Stimulated activated effector memory CD8-positive, alpha-beta T cell treated with anti-CD3 and anti-CD28 coated beads, Interleukin-12 subunit alpha, Interleukin-12 subunit beta, amount 100 ng/mL, for 72 hours (primary cell): ENCODE data around the gene TIAM1.
"Not testable (repeated sequence)": the region's sequence is repeated elsewhere in the genome, so short reads cannot be mapped to it uniquely, and the experiment has no call there.

Experiments
- ATAC-seq: fragments of 150-1000 bp; cut with Tn5 transposase; 2 replicates; pipeline ENCODE4 v1.10.0; 2021
- DNase-seq, 2 donors: peaks; one replicate each; pipeline ENCODE4 v3.0.0; 2021 to 2022; ENCODE audit warnings: low spot score in 2 of 2
- H3K27ac Mint-ChIP-seq: one replicate; pipeline ENCODE4 v1.8.0; 2022; ENCODE audit warnings: mild to moderate bottlenecking, mixed read lengths
- H3K36me3 Mint-ChIP-seq: one replicate; pipeline ENCODE4 v1.8.0; 2022; ENCODE audit warnings: mild to moderate bottlenecking, mixed read lengths
- H3K4me1 Mint-ChIP-seq: one replicate; pipeline ENCODE4 v1.8.0; 2022; ENCODE audit warnings: mixed read lengths
- H3K4me3 Mint-ChIP-seq: one replicate; pipeline ENCODE4 v1.8.0; 2022; ENCODE audit warnings: mild to moderate bottlenecking, mixed read lengths
- H3K9me3 Mint-ChIP-seq: one replicate; pipeline ENCODE4 v1.8.0; 2022; ENCODE audit warnings: mixed read lengths

The TIAM1 gene

DNA sequence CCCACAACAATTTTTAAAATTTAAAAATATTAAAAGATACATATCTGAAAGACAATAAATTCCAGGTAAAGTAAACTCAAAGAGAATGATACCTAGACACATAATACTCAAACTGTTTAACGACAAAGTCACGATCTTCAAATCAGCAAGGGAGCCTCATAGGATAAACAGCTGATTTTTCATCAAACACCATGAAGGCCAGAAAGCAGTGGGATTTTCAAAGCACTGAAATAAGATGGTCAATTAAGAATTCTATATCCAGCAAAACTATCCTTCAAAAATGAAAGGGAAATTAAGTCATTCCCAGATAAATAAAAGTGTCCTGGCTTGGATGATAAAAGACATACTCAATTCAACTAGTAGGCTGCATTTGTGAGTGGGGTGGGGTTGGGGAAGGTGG, 100.5 kb downstream of the TIAM1 start:
- no peak overlapping the region for H3K4me3 Mint-ChIP-seq
- DNase-seq (no peak), ATAC-seq (no peak)
- H3K27ac Mint-ChIP-seq: no peak overlapping the region
- H3K4me1 Mint-ChIP-seq: no peaks in the 10 kb centered on the region
- H3K36me3 Mint-ChIP-seq: peaks cover 50% of the 10 kb centered on the region
- H3K9me3 Mint-ChIP-seq: peaks cover 13% of the 10 kb centered on the region

DNA sequence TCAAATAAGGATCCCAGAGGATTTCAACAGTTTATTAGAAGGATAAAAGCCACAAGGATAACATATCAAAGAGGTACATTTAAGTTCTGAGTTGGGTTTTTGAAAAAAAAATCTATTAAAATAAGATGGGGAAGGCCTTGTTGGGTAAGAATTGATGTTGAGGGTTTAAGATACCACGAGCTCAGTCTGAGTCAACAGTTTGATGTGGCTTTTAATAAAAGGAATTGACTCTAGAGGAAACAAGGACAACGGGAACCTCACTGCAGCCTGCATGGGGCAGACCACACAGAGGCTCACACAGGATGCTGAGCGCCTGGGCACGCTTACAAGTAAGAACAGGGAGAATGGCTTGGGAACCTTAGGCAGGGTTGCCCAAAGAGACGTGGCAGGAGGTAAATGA, 107.5 kb downstream of the TIAM1 start:
- H3K9me3 Mint-ChIP-seq: peaks cover 6% of the 10 kb centered on the region
- peaks cover 11% of the 10 kb centered on the region for H3K4me1 Mint-ChIP-seq
- H3K36me3 Mint-ChIP-seq: peaks cover 16% of the 10 kb centered on the region
- no peak overlapping the region for H3K4me3 Mint-ChIP-seq
- no peak overlapping the region for H3K27ac Mint-ChIP-seq
- ATAC-seq (peak; percentile 60), DNase-seq (no peak)

DNA sequence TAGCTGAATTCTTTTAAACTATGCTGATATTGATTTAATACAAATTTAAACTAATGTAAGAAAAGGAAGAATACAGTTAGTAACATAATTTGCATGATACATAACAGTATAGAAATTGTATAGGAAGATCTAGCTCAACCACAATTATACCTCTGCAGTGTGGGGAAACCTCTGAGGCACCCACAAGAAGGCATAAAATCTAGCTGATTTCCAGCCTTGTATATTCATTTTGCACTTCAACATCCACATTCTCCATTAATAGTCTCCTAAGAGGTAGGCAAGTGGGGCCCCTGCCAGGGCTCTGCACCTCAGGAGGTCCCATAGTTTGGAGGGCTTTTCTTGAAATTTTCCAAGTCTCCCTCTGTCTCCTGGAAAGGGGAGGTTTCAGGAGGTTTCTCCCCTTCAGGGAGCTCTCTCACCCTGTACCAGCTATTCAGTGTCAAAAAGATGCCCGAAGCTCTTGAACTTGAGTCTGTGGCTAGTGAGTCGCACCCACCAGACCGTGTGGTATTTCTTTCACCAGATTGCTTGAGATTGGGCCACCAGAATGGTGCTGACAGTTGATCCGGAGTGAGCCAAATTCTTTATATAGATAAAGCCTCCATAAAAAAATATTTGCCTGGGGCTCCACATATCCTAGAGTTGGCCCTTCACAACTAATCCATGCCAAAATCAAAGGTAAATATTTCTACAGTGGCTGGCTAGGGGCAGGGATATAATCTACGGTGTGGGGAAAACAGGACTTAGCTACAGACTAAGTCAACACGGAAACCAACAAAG, 108.2 kb downstream of the TIAM1 start:
- H3K4me3 Mint-ChIP-seq: no peak overlapping the region
- DNase-seq (no peak), ATAC-seq (peak; percentile 76)
- peaks cover 4% of the 10 kb centered on the region for H3K9me3 Mint-ChIP-seq
- peaks cover 9% of the 10 kb centered on the region for H3K36me3 Mint-ChIP-seq
- no peak overlapping the region for H3K27ac Mint-ChIP-seq
- peaks cover 11% of the 10 kb centered on the region for H3K4me1 Mint-ChIP-seq

DNA sequence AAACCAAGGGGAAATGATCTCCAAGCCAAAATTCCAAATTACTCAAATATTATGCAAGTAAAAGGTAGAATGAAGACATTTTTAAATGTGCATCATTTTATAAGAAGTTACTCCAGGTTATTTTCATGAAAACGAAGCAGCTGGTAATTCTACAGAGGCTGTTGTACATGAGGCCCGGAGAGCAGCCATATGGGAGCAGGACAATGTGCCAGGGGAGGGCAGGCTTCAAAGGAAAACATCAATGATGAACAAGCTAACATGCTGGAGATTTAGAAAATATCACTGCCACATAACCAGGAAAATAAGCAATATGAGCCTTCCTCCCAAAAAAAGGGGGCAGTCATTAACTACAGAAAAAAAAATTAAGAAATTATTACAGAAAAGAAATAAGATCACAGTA, 109.1 kb downstream of the TIAM1 start:
- ATAC-seq: no peak
- H3K36me3 Mint-ChIP-seq: peaks cover 6% of the 10 kb centered on the region

DNA sequence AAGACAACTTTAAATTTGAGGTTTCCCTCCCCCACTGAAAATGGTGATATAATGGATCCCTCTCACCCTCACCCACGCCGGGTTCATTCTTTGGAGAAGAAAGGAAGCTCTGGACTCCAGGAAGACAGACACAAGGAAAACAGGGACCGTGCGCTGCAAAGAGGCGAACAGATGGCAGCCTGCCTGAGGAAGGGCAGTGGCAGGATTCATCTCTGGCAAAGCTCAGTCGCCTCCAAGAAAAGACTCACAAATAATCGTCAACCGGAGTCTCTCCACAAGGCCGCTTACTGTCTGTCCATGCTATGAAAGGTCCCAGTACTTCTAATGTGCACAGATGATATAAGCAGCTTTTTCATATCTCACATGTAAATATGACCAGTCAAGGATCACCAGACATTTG, 110.3 kb downstream of the TIAM1 start:
- H3K27ac Mint-ChIP-seq: no peak overlapping the region
- no peak overlapping the region for H3K4me3 Mint-ChIP-seq

More for the DNA sequence above, 109.1 kb downstream of the TIAM1 start:
- no peak overlapping the region for H3K27ac Mint-ChIP-seq
- H3K9me3 Mint-ChIP-seq: no peaks in the 10 kb centered on the region
- DNase-seq: no peak
- H3K4me1 Mint-ChIP-seq: peaks cover 11% of the 10 kb centered on the region
- no peak overlapping the region for H3K4me3 Mint-ChIP-seq

DNA sequence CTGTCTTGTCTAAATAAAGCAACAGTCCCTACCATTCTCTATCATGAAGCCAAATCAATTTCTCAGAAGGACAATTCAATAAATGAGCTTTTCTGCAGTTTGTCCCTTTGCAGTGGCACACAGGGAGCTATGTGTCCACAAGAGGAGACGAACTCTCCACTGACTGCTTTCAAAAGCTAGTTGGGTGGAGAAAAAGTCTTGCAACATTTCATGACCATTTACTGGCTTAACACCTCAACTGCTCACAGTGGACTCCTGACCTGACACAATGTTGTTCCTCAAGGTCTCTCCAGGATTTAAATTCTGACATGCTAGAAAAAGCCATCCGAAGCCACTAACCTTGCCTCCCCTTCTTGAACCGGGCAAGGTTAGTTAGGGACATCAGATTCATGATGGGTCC, 111.7 kb downstream of the TIAM1 start:
- Mint-ChIP-seq H3K9me3 (no peaks in the 10 kb centered on the region), H3K27ac (no peak overlapping the region), H3K36me3 (peaks cover 6% of the 10 kb centered on the region), H3K4me1 (peaks cover 11% of the 10 kb centered on the region), H3K4me3 (no peak overlapping the region)
- DNase-seq (no peak), ATAC-seq (no peak)

More for the DNA sequence above, 110.3 kb downstream of the TIAM1 start:
- Mint-ChIP-seq H3K36me3 (peaks cover 6% of the 10 kb centered on the region), H3K4me1 (peaks cover 11% of the 10 kb centered on the region), H3K9me3 (no peaks in the 10 kb centered on the region)
- DNase-seq: no peak
- ATAC-seq: no peak

DNA sequence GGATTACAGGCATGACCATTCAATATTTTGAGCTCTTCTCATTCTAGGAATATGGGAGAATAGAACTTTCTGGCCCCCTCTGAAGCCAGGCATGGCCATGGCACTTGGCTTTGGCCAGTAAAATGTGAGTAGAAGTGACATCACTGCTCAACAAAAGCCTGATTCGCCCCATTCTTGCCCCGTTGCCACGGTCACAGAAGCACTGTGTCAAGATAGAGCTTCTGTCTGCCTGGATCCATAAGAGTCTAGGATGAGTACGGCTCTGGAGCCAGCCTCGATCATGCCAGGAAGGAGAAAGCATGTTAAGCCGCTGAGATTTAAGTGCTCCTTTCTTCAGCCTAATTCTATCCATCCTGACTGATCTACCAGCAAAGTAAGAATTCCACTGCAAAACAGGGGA, 113.1 kb downstream of the TIAM1 start:
- Mint-ChIP-seq H3K4me3 (no peak overlapping the region), H3K4me1 (no peaks in the 10 kb centered on the region), H3K27ac (no peak overlapping the region), H3K9me3 (no peaks in the 10 kb centered on the region), H3K36me3 (peaks cover 6% of the 10 kb centered on the region)
- DNase-seq (no peak), ATAC-seq (no peak)

DNA sequence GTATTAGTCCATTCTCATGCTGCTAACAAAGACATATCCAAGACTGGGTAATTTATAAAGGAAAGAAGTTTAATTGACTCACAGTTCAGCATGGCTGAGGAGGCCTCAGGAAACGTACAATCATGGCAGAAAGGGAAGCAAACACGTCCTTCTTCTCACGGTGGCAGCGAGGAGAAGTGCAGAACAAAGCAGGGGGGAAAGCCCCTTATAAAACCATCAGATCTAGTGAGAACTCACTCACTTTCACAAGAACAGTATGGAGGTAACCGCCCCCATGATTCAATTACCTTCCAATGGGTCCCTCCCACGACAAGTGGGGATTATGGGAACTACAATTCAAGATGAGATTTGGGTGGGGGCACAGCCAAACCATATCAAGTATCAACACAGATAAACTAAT, 115.3 kb downstream of the TIAM1 start:
- not testable (repeated sequence) for H3K4me1 Mint-ChIP-seq, H3K9me3 Mint-ChIP-seq, DNase-seq, H3K4me3 Mint-ChIP-seq, H3K27ac Mint-ChIP-seq
- peaks cover 11% of the 10 kb centered on the region for H3K36me3 Mint-ChIP-seq
- peak; percentile 37 for ATAC-seq

DNA sequence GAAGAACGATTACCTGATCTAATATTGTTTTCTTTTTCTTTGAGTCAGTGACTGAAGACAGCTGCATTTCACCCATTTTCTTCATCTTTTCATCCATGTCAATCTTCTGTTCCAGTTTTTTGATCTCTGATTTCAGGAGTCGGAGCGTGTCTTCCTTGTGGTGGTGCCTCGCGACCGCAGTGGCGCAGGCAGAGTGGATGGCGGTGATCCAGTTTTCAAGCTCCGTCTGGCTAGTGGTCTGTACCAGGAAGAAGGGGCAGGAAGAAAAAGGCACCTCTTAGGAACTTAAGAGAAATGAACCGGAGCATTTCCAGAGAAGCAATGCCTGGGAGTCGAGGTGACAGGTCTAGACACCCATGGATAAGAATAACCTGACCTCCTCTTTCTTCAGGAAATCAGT, 118.3 kb downstream of the TIAM1 start:
- Mint-ChIP-seq H3K27ac (no peak overlapping the region), H3K9me3 (no peaks in the 10 kb centered on the region), H3K4me1 (no peaks in the 10 kb centered on the region), H3K4me3 (no peak overlapping the region), H3K36me3 (peaks cover 24% of the 10 kb centered on the region)
- ATAC-seq (no peak), DNase-seq (no peak)

DNA sequence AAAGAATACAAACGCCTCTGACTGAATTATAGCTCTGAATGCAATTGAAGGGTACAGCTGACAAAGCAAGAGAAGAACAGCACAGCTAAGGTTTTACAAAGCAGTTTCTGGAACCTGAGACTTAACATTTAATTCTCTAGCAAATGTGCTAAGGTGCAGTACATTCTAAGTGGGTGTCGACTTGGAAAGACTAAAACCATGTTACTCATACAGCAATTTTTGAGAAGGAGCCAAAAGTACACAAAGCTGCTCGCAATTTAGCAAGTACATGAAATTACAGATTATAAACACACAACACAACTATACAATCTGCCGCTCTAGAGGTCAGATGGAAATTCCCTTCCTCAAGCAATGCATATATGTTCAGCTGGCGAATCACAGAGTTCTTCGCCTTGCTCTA, 121.9 kb downstream of the TIAM1 start:
- Mint-ChIP-seq H3K36me3 (peaks cover 29% of the 10 kb centered on the region), H3K4me3 (no peak overlapping the region)

DNA sequence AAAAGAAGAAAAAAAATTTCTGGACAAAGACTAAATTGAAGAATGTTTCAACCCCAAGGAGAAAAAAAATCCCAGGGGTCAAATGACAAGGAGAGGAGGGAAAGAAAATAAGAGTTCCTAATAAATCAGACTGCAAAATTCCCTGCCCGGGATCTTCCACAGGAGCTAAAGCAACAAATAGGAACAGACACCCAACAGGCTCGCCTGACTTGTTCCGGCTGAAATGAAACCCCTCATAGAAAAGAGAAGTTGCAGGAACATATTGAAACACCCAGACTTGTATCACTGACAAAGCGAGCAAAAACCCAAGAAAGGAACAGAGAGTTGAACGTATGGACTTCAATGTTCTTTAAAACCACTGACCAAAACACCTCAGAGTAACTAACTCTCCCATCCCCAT, 123.0 kb downstream of the TIAM1 start:
- Mint-ChIP-seq H3K4me3 (no peak overlapping the region), H3K27ac (no peak overlapping the region), H3K4me1 (peaks cover 5% of the 10 kb centered on the region), H3K36me3 (peaks cover 29% of the 10 kb centered on the region), H3K9me3 (no peaks in the 10 kb centered on the region)
- ATAC-seq (no peak), DNase-seq (no peak)

More for the DNA sequence above, 121.9 kb downstream of the TIAM1 start:
- peaks cover 5% of the 10 kb centered on the region for H3K4me1 Mint-ChIP-seq
- H3K27ac Mint-ChIP-seq: no peak overlapping the region
- no peaks in the 10 kb centered on the region for H3K9me3 Mint-ChIP-seq
- DNase-seq (no peak), ATAC-seq (no peak)

DNA sequence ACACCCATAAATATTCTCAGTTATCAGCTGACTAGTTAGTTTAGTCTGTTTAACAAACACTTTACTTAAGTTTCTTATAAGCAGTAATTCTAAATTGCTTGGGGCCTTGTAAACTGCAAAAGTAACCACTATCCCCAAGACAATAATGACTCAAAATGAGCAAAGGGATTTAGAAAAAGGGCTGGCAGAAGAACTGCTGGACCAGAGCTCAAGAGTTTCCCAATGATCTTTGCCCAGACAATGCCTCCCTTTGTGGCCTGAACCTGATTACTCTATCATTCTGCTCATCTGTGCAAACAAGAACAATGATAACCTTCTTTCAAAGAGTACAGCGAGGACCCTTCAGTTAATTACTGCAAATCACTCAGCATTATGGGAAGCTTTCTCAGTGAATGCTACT, 123.5 kb downstream of the TIAM1 start:
- peaks cover 29% of the 10 kb centered on the region for H3K36me3 Mint-ChIP-seq

DNA sequence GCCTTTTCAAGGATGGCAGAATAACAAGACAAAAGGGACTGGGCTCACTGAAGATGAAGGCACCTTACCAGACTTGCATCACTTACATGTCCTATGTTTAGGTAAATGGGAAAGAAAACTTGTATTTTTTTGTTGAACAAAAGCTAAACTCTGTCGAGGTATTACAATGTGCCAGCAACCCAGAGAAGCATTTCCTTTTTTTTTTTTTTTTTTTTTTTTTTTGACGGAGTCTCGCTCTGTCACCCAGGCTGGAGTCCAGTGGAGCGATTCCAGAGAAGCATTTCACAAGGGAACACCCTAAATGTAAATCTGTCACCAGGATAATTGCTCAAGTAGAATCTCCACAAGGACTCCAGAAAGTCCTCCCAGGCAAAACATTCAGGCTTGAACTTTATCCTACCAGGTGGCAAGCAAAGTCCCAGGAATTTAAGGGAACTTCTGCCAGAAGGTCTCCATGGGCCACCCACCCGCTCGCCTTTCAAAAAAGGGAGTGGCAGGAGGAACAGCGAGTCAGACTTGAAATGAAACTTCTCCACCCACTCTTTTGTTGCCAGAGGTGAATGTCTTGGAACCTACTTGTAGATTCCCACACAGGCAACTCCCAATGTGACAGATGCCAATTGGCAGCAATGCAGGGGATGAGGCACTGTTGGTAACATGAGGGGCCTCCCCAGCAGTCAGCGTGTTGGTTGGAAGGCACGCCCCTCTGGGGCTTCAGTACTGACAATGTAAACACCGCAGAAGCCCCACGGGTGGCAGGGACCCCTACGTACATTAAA, 125.0 kb downstream of the TIAM1 start:
- H3K36me3 Mint-ChIP-seq: peaks cover 27% of the 10 kb centered on the region
- no peak for ATAC-seq
- no peaks in the 10 kb centered on the region for H3K9me3 Mint-ChIP-seq
- no peak overlapping the region for H3K27ac Mint-ChIP-seq
- peaks cover 5% of the 10 kb centered on the region for H3K4me1 Mint-ChIP-seq
- no peak for DNase-seq
- no peak overlapping the region for H3K4me3 Mint-ChIP-seq

More for the DNA sequence above, 123.5 kb downstream of the TIAM1 start:
- DNase-seq (no peak), ATAC-seq (no peak)
- Mint-ChIP-seq H3K4me1 (peaks cover 5% of the 10 kb centered on the region), H3K9me3 (no peaks in the 10 kb centered on the region), H3K4me3 (no peak overlapping the region), H3K27ac (no peak overlapping the region)

DNA sequence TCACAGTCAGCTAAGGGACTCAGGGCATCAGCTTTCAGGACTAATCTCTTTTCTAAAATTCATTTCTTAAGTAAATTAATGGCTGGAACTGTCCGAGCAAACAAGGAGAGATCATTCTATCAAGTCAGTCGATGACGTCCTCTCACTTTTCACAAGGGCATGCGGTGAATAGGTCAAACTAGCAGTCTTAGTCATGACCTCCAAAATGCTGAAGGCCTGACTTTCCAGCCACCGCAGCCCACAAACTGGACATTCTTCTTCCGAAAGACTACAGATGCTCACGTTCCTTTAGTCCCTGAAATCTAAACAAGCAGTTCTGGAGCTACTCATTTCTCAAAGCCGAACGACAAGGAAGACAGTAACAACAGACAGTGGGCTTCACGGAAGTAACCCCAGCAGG, 127.9 kb downstream of the TIAM1 start:
- H3K4me1 Mint-ChIP-seq: peaks cover 5% of the 10 kb centered on the region
- no peak for ATAC-seq
- no peak overlapping the region for H3K4me3 Mint-ChIP-seq
- peaks cover 36% of the 10 kb centered on the region for H3K36me3 Mint-ChIP-seq
- DNase-seq: no peak
- H3K9me3 Mint-ChIP-seq: no peaks in the 10 kb centered on the region
- H3K27ac Mint-ChIP-seq: no peak overlapping the region

DNA sequence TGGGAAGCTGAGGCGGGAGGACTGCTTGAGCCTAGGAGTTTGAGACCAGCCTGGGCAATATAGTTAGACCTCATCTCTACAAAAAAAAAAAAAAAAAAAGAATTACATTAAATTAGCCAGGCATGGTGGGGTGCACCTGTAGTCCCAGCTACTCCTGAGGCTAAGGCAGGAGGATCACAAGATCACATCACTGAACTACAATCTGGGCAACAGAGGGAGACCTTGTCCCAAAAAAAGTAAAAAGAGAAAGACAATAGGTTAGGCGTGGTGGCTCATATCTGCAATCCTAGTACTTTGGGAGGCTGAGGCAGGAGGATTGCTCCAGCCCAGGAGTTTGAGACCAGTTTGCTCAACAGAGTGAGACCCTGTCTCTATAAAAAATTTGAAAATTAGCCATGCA, 130.3 kb downstream of the TIAM1 start:
- ATAC-seq (no peak), DNase-seq (no peak)
- Mint-ChIP-seq H3K4me3 (no peak overlapping the region), H3K36me3 (peaks cover 42% of the 10 kb centered on the region), H3K4me1 (no peaks in the 10 kb centered on the region), H3K9me3 (no peaks in the 10 kb centered on the region), H3K27ac (no peak overlapping the region)

DNA sequence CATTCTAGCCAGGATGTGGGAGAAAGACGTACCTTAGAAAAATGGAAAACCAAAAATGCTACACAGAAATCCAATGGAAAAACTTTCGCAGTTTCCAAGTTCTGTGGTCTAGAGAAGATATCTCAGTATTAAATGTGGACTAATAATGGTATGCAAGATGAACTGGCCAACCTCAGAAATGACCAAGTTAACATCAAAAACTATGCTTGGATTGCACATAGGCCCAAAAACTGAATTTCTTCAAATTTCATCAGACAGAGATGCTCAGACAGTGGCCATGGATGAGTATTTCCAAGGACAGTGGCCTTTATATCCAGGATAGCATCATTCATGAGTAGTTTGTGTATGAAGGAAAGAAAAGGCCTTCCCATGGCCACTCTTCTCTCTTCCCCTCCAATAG, 132.2 kb downstream of the TIAM1 start:
- Mint-ChIP-seq H3K36me3 (peaks cover 56% of the 10 kb centered on the region), H3K9me3 (no peaks in the 10 kb centered on the region), H3K27ac (no peak overlapping the region), H3K4me3 (no peak overlapping the region), H3K4me1 (no peaks in the 10 kb centered on the region)
- ATAC-seq (no peak), DNase-seq (no peak)
